Motor neuron (in vitro differentiated cells): ENCODE data around the gene UHRF1. TPM values are rescaled to one million over a fixed set of nuclear protein-coding genes. Genes with fewer than 3 reads are reported as not detected.
A peak's percentile ranks its signal among the peaks of the same experiment; 100 is the strongest.
"Not testable (repeated sequence)": the region's sequence is repeated elsewhere in the genome, so short reads cannot be mapped to it uniquely, and the experiment has no call there.

Source experiments
- ATAC-seq, 8 experiments: fragments of 200-7000 bp; cut with Tn5 transposase; replicated peaks in 6 of 8; 2 replicates each; pipeline ENCODE4 v1.8.0; 2021; ENCODE audit warnings: mild to moderate bottlenecking in 8 of 8, moderate library complexity in 8 of 8
- H3K27ac ChIP-seq, 2 donors: fragments of 250-450 bp; sonication (Bioruptor Pico); 2 replicates each; pipeline ENCODE4 v1.9.0; 2021; ENCODE audit warnings: antibody characterized with exemption in 2 of 2, mild to moderate bottlenecking in 2 of 2, moderate library complexity in 1 of 2
- H3K4me1 ChIP-seq, 2 donors: fragments of 250-450 bp; sonication (Bioruptor Pico); replicated peaks in 1 of 2; 2 replicates each; pipeline ENCODE4 v1.6.1; 2021; ENCODE audit warnings: antibody characterized with exemption in 2 of 2, mild to moderate bottlenecking in 2 of 2, moderate library complexity in 1 of 2
- H3K4me3 ChIP-seq, 5 donors: fragments of 250-450 bp; sonication (Bioruptor Pico); 2 replicates each; pipeline ENCODE4 v1.9.0; 2021; ENCODE audit warnings: antibody characterized with exemption in 5 of 5, mild to moderate bottlenecking in 5 of 5, moderate library complexity in 4 of 5
- WGBS, 10 experiments: fragments of 450-650 bp; shearing (Covaris generic); methylation state at CpG; one replicate each; pipeline ENCODE4 v1.0.0; 2022; 5-methylcytosine and 5-hydroxymethylcytosine counted together
- in situ Hi-C, 9 experiments: fragments of 400-800 bp; cut with MboI; loops; one replicate each; pipeline ENCODE4 v1.15.0; 2021; ENCODE audit warnings: low sequenced_read_pairs in 9 of 9, low pct_unique_long_range_greater_than_20kb in 2 of 9; ENCODE audit not compliant: unreplicated experiment in 9 of 9
- total RNA-seq, 8 experiments: library from RNA; unstranded; fragments of 300-600 nt; gene quantifications; 2 replicates each; pipeline versions ENCODE4 v1.2.3 to v1.2.4, GENCODE V29; 2022

The UHRF1 gene
- total RNA-seq, 8 experiments from 2014 or later, result 1.4 to 62.9 (median 5.1) TPM

DNA sequence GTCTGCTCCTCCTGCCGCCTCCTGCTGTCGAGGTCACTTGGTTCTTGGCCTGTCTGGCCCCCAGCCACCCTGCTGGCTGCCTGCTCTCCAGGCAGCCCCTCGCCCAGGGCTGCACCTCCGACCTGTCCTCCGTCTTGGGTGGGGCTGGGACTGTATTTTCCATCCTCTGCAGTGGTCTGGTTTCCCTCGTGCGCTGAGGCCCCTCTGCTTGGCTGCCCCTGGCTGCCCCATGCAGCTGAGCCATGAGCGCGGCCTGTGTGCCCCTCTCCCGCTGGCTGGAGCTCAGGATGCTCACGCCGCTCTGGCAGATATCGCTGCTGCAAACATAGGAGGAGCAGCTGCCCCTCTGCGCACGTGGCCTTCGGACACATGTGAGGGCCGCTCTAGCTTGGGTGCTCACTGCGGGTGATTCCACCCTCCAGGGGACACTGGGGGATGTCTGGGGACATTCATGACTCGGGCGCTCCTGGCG, 14.0 kb downstream of the UHRF1 start:
- Histone ChIP-seq H3K4me3 (no peak overlapping the region), H3K4me1 (peaks cover 5 to 17% of the 10 kb centered on the region in 2 donors), H3K27ac (peak overlapping the region; percentile 29 to 38)
- in situ Hi-C loops, result no loop called here
- peak in 4 of 8 experiments; percentile 17 to 33 (median 20) for ATAC-seq
- WGBS, 10 experiments, result 80 to 100% (median 87%) methylated on average over 2 to 4 of the region's 21 CpGs; no CpG with 5 or more reads in 6 of the 10 experiments

DNA sequence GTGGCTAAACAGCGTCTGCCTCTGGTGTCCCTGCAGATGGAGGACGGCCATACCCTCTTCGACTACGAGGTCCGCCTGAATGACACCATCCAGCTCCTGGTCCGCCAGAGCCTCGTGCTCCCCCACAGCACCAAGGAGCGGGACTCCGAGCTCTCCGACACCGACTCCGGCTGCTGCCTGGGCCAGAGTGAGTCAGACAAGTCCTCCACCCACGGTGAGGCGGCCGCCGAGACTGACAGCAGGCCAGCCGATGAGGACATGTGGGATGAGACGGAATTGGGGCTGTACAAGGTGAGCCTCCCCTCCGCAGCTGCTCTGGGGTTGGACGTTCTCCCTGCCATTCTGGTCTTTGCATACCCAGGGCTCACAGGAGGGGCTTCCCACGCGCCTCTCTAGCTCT, 19.9 kb downstream of the UHRF1 start:
- Histone ChIP-seq H3K4me3 (no peak overlapping the region), H3K4me1 (peaks cover 11 to 17% of the 10 kb centered on the region in 2 donors), H3K27ac (no peak overlapping the region)
- ATAC-seq, result peak in 2 of 8 experiments; percentile 71 to 88
- 80 to 100% (median 92%) methylated on average over 1 to 7 of the region's 22 CpGs; no CpG with 5 or more reads in 5 of the 10 experiments for WGBS, 10 experiments
- in situ Hi-C loops, result no loop called here

DNA sequence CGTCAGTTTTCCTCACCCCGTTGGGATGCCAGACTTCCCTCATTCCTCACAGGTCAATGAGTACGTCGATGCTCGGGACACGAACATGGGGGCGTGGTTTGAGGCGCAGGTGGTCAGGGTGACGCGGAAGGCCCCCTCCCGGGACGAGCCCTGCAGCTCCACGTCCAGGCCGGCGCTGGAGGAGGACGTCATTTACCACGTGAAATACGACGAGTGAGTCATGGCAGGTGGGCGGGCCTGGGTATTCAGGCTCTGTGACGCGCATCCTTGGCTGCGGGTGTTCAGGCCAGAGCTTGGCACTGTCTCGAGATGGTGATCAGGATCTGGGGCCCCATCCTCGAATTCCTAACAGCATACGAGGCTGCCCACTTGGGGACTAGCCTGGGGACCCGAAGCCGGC, 21.4 kb downstream of the UHRF1 start:
- Histone ChIP-seq H3K27ac (peak overlapping the region; percentile 79 to 81), H3K4me1 (peaks cover 11 to 17% of the 10 kb centered on the region in 2 donors), H3K4me3 (no peak overlapping the region)
- peak in 5 of 8 experiments; percentile 86 to 94 (median 88) for ATAC-seq
- in situ Hi-C loops, result no loop called here
- 41 to 73% methylated on average over 8 to 14 of the region's 28 CpGs; no CpG with 5 or more reads in 8 of the 10 experiments for WGBS, 10 experiments

DNA sequence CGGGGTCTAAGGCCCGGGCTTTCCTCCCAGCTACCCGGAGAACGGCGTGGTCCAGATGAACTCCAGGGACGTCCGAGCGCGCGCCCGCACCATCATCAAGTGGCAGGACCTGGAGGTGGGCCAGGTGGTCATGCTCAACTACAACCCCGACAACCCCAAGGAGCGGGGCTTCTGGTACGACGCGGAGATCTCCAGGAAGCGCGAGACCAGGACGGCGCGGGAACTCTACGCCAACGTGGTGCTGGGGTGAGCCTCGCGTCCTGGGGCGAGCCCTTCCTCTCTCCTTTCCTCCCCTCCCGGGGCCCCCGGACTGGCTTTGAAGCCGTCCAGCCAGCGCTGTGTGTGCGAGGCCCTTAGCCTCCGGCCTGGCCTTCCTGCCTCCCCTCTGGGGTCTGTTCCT, 23.4 kb downstream of the UHRF1 start:
- no peak for ATAC-seq
- peaks cover 7 to 9% of the 10 kb centered on the region in 2 donors for H3K4me1 ChIP-seq
- H3K4me3 ChIP-seq, result no peak overlapping the region
- 94% methylated on average over 3 of the region's 32 CpGs; no CpG with 5 or more reads in 9 of the 10 experiments for WGBS, 10 experiments
- in situ Hi-C loops, result no loop called here
- H3K27ac ChIP-seq, result no peak overlapping the region

DNA sequence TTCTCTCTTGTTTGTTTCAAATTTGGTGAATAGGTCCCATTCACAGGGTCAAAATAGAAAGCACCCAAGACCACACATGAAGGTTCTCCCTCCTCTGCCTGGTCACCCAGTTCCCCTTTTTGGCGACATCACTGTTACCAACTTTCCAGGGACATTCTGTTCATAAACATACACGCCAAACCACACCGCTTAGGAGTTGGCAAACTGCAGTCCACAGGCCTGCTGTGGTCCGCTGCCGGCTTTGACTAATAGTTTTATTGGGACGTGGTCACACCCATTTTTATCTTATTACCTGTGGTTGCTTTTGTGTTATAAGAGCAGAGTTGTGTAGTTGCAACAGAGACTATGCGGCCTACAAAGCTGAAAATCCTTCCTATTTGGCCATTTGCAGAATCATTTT, 24.2 kb downstream of the UHRF1 start:
- in situ Hi-C loops, result no loop called here
- 65 to 100% (median 87%) methylated on average over 1 to 6 of the region's 7 CpGs; no CpG with 5 or more reads in 3 of the 10 experiments for WGBS, 10 experiments
- Histone ChIP-seq H3K27ac (no peak overlapping the region), H3K4me1 (peaks cover 6 to 9% of the 10 kb centered on the region in 2 donors), H3K4me3 (no peak overlapping the region)
- ATAC-seq, result no peak

DNA sequence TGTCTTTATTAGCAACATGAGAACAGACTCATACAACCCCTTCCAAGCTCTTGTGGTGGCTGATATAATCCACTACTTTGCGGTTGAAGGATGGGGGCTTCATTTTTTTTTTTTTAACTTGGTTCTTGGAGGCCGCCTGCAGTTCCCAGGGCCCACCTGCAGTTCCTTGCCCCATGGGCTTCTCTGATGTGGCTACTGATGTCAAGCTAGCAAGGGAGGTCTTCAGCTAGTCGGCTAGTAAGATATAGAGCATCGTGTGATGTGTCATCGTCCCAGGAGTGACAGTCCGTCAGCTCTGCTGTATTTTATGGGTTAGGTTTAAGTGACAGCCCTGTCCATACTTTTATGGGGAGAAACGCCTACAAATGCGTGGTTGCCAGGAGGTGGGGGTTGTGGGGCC, 26.1 kb downstream of the UHRF1 start:
- in situ Hi-C loops, result no loop called here
- 84 to 100% (median 100%) methylated on average over 1 to 6 of the region's 8 CpGs; no CpG with 5 or more reads in 5 of the 10 experiments for WGBS, 10 experiments

DNA sequence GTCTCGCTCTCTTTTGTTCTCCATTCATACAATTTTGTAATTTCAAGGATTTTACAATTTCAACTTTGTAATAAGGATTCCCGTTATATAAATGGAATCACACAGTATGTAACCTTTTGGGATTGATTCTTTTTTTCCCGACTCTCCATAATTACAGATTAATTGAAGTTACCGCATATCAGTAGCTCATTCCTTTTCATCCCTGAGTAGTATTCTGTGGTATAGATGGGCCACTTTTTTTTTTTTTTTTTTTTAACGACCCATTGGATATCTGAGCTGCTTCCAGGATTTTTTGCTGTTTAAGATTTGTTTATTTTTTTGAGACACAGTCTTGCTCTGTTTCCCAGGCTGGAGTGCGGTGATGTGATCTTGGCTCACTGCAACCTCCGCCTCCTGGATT, 27.8 kb downstream of the UHRF1 start:
- WGBS, 10 experiments, result 86 to 100% (median 92%) methylated on average over 1 to 7 of the region's 7 CpGs; no CpG with 5 or more reads in 1 of the 10 experiments
- in situ Hi-C loops, result no loop called here
- ATAC-seq, result no peak
- H3K4me3 ChIP-seq, result no peak overlapping the region
- no peaks in the 10 kb centered on the region for H3K4me1 ChIP-seq
- H3K27ac ChIP-seq, result no peak overlapping the region

More for the DNA sequence above, 26.1 kb downstream of the UHRF1 start:
- ATAC-seq, result no peak
- H3K27ac ChIP-seq, result no peak overlapping the region
- H3K4me1 ChIP-seq, result peaks cover 5% of the 10 kb centered on the region in 2 donors
- no peak overlapping the region for H3K4me3 ChIP-seq

DNA sequence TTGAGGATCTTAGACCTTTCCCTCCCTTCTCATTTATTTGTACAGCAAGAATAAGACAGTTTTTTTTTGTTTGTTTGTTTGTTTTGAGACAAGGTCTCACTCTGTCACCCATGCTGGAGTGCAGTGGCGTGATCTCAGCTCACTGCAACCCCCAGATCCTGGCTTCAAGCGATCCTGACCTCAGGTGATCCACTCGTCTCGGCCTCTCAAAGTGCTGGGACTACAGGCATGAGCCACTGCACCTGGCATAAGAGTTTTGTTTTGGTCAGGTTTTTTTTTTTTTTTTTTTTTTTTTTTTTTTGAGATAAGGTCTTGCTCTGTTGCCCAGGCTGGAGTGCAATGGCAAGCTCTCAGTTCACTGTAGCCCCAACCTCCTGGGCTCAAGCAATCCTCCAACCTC, 29.2 kb downstream of the UHRF1 start:
- WGBS, 10 experiments, result 87 to 100% (median 100%) methylated on average over 2 to 4 of the region's 4 CpGs; no CpG with 5 or more reads in 5 of the 10 experiments
- in situ Hi-C loops, result not testable (repeated sequence)

DNA sequence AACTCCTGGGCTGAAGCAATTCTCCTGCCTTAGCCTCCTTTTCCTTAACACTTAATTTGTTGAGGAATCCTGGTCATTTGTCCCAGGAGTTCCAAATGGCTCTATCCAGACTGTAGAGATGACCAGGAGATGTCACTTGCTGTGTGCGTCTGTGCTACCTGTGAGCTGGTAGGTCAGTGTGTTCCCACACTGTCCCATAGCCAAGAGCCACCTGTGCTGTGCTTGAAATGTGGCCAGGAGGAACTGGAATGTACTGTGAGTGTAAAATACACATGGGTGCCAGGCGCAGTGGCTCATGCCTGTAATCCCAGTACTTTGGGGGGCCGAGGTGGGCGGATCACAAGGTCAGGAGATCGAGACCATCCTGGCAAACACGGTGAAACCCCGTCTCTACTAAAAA, 30.2 kb downstream of the UHRF1 start:
- ATAC-seq, result no peak
- WGBS, 10 experiments, result 60 to 100% (median 100%) methylated on average over 1 to 3 of the region's 7 CpGs; no CpG with 5 or more reads in 6 of the 10 experiments

More for the DNA sequence above, 29.2 kb downstream of the UHRF1 start:
- H3K4me1 ChIP-seq, H3K4me3 ChIP-seq, ATAC-seq, H3K27ac ChIP-seq: not testable (repeated sequence)

DNA sequence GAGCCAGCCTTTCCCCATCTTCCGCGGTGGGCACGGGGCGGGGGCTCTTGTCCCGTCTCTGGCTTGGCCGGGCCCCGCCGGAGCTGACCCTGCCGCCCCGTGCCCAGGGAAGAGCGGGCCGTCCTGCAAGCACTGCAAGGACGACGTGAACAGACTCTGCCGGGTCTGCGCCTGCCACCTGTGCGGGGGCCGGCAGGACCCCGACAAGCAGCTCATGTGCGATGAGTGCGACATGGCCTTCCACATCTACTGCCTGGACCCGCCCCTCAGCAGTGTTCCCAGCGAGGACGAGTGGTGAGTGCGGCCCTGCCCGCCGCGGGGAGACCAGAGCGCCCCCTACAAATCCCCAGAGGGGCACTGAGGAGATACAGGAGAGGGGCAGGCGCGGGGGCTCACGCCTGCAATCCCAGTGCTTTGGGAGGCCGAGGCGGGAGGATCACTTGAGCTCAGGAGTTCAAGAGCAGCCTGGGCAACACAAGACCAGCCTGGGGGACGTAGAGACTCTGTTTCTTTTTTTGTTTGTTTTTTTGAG, 32.4 kb downstream of the UHRF1 start:
- ATAC-seq, result peak in 1 of 8 experiments; percentile 6
- WGBS, 10 experiments, result 83 to 100% (median 100%) methylated on average over 1 of the region's 35 CpGs; no CpG with 5 or more reads in 7 of the 10 experiments
- in situ Hi-C loops, H3K27ac ChIP-seq, H3K4me3 ChIP-seq, H3K4me1 ChIP-seq: not testable (repeated sequence)

More for the DNA sequence above, 30.2 kb downstream of the UHRF1 start:
- in situ Hi-C loops, result no loop called here
- Histone ChIP-seq H3K4me3 (no peak overlapping the region), H3K4me1 (no peaks in the 10 kb centered on the region), H3K27ac (no peak overlapping the region)

DNA sequence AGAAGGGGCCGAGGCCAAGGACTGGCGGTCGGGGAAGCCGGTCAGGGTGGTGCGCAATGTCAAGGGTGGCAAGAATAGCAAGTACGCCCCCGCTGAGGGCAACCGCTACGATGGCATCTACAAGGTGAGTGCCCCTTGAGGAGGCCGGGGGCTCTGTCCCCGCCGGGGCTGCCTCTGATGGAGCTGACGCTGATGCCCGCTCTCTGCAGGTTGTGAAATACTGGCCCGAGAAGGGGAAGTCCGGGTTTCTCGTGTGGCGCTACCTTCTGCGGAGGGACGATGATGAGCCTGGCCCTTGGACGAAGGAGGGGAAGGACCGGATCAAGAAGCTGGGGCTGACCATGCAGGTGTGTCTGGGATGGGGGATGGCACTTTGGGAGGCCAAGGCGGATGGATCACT, 41.3 kb downstream of the UHRF1 start:
- H3K4me3 ChIP-seq, ATAC-seq, H3K27ac ChIP-seq, in situ Hi-C loops, H3K4me1 ChIP-seq: not testable (repeated sequence)
- WGBS, 10 experiments, result 93 to 100% methylated on average over 7 to 8 of the region's 23 CpGs; no CpG with 5 or more reads in 8 of the 10 experiments

DNA sequence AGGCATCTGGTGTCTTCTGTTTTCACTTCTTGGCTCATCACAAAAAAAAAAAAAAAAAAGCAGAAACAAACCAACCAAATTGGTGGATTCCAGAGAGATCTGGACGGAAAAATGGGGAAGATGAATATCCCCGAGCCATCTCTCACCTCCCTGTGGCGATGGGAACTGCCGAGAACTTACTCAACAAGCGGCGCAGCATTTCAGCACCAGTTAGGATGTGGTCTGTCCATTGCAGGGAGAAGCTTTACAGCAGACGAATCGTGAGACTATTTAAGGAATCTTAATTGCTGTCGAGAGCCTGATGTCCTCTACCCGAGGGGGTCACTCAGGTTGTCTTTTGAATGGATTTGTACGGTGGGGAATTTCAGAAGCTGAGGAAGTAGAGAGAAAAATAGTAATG, 42.4 kb downstream of the UHRF1 start:
- 75 to 100% (median 90%) methylated on average over 1 to 8 of the region's 11 CpGs; no CpG with 5 or more reads in 1 of the 10 experiments for WGBS, 10 experiments
- ATAC-seq, result no peak
- Histone ChIP-seq H3K4me3 (no peak overlapping the region), H3K27ac (no peak overlapping the region), H3K4me1 (no peaks in the 10 kb centered on the region)
- in situ Hi-C loops, result no loop called here

DNA sequence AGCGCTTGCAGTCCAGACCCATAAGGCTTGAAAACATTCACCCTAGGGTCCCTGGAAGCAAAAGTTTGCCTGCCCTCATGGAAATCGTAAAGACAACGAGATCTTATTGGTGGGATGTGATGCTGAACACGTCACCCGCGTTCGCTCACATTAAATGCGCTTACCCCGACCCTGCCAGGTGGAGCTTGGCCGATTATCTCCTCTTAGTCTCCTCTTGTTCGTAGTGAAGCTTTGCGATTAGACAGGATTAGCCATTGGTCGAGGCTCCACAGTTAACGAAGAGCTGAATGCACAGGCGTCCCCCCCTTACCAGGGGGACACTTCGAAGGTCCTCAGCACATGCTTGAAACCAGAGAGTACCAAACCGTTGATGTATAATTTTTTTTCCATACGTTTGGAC, 43.6 kb downstream of the UHRF1 start:
- Histone ChIP-seq H3K27ac (no peak overlapping the region), H3K4me1 (no peaks in the 10 kb centered on the region), H3K4me3 (no peak overlapping the region)
- in situ Hi-C loops, result no loop called here
- 80 to 100% (median 97%) methylated on average over 1 to 16 of the region's 18 CpGs; no CpG with 5 or more reads in 2 of the 10 experiments for WGBS, 10 experiments
- ATAC-seq, result no peak
